ENCODE data around the gene CWC15.
"Not testable (repeated sequence)": the region's sequence is repeated elsewhere in the genome, so short reads cannot be mapped to it uniquely, and the experiment has no call there.

CWC15 gene

GRCh38 chr11:94948070-94948617, 25.2 kb downstream of the CWC15 start:
- no peak for DNase-seq (ENCODE audit: low read depth)

GRCh38 chr11:94946812-94947211, 26.5 kb downstream of the CWC15 start:
- DNase-seq (ENCODE audit: low read depth): no peak

- no peak for DNase-seq (ENCODE audit: low read depth)
Measured at GRCh38 chr11:94941131-94941530, 32.2 kb downstream of the CWC15 start.

GRCh38 chr11:94939346-94939745, 34.0 kb downstream of the CWC15 start:
- DNase-seq (ENCODE audit: low read depth): no peak

DNA sequence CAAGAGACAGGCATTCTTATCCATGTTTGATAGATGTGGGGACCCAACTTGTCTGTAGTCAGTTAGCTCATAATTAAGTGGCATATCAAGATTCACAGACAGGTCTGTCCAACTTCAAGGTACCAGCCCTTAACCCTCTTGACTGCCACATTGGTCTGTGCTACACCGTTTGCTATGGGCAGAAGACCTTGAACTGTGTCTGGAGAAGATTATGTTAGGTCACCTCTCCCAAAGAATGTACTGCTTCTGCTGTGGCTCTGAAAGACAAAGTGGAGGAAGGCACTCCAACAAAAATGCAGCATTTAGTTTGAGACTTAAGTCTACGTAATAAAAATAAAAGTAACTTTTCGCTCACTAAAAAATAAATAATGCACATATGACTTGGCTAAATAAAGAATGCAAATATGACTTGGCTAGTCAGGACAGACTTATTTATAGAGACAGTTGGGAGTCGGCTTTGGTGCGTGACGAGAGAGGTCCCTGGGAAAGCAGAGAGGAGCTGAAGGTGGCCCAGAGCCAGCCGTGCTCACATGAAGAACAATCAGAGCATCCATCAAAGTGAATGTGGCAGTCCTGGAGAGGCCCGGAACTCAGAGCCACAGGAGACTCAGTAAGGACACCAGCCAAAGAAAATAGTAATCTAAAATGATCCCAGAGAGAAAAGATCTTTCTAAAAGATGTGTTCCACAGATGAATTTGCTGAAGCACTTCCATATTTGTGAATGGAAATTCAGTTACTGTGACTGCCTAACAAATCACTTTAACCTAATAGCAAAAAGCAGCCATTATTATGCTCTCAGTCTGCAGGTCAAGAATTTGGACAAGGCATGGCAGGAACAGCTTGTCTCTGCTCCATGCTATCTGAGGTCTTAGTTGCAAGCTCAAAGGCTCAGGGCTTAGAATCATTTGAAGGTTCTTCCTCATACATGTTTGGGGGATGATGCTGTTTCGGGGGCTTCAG, 35.0 kb downstream of the CWC15 start:
- no peak for DNase-seq (ENCODE audit: low read depth)

- no peak for DNase-seq (ENCODE audit: low read depth)
Measured at GRCh38 chr11:94934846-94935245, 38.5 kb downstream of the CWC15 start.

- no peak for DNase-seq (ENCODE audit: low read depth)
Measured at GRCh38 chr11:94934362-94934761, 39.0 kb downstream of the CWC15 start.

DNA sequence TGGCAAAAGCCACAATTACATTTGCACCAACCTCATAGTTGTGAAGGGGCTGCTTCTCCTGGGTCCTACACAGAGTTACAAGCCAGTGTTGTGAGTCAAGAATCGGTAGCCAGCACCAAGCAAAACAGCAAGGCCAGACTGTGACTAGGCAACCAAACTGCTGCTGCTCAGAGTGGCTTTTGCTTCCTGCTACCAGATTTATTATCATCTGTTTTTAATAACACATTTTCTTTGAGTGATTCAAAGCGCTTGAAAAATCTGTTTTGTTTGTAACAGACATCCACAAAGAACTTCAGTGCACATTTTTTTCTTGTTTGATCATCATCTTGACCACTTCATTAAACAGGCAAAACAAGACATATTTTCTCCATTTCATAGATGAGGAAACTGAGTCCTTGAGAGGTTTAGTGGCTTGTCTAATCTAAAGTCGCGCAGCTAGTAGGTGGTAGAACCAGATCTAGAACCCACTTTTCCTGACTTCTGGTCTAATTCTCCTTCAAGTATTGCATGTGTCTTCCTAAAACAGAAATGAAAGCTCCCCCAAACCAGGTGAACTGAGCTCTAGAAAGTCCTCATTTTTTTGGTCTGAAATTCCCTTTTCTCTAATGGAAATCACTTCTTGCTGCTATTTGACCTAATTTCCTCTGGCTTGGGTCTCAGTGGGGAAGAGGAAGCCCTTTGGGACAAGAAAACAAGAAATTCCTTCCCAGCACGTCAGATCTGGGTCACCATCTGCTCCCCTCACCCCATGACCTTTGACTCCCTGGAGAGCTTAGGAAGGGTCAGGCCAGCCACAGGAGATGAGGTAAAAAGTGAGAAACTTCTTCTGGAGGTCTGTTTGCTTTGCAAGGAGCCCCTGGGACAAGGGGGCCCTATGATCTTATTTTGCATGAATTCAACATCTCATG, 39.9 kb downstream of the CWC15 start:
- no peak for DNase-seq (ENCODE audit: low read depth)

- DNase-seq (ENCODE audit: low read depth): no peak
Measured at GRCh38 chr11:94932503-94932902, 40.9 kb downstream of the CWC15 start.

DNA sequence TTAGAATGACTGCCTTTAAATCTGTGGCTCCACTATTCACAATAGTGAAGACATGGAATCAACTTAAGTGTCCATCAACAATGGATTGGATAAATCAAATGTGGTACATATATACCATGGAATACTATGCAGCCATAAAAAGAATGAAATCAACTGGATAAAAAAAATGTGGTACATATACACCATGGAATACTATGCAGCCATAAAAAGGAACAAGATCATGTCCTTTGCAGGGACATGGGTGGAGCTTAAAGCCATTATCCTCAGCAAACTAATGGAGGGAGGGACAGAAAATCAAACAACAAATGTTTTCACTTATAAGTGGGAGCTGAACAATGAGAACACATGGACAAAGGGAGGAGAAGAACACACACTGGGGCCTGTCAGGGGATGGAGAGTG, 41.3 kb downstream of the CWC15 start:
- DNase-seq (ENCODE audit: low read depth): not testable (repeated sequence)

- DNase-seq (ENCODE audit: low read depth): no peak
Measured at GRCh38 chr11:94928117-94928990, 45.0 kb downstream of the CWC15 start.

DNA sequence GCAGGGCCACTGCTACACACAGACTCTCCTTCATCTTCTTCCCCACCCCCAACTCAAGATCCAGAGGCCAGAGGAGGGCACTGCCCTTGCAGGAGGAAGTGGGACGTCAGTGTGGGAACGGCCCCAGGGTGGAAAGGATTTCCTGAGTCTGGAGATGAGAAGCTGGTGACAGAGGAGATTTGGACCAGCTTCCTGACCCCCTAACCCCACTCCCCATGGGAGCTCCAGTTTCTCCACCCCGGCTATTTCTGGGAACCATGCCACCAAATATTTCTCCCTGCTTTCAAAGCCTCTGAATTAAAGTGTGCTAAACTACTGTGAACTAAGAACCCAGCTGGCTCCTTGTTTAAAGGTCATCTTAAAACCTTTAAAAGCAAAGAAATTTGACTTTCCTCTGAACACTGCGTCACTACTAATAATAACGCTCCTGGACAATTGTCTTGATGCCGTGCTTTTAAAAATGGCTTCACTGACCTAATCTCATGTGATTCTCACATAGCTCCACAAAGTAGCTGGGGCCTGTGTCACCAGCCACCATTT, 46.6 kb downstream of the CWC15 start:
- DNase-seq (ENCODE audit: low read depth): no peak

DNA sequence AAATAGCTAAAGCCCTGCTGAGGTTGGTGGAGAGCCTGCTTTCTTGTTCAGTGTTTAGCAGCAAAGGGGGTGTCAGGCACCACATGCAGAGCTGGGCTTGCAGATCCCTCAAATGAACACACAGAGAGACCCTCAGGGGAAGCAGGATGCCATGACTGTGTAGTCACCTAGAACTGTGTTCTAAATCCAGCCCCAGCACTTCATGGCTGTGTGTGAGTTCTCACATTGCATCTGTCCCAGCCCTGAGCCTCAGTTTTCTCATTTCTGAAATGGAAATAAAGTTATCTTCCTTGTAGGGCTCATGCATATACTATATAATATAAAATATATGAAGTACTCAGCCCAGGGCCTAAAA, 47.1 kb downstream of the CWC15 start:
- DNase-seq (ENCODE audit: low read depth): no peak

- no peak for DNase-seq (ENCODE audit: low read depth)
Measured at GRCh38 chr11:94925422-94926270, 47.7 kb downstream of the CWC15 start.

DNA sequence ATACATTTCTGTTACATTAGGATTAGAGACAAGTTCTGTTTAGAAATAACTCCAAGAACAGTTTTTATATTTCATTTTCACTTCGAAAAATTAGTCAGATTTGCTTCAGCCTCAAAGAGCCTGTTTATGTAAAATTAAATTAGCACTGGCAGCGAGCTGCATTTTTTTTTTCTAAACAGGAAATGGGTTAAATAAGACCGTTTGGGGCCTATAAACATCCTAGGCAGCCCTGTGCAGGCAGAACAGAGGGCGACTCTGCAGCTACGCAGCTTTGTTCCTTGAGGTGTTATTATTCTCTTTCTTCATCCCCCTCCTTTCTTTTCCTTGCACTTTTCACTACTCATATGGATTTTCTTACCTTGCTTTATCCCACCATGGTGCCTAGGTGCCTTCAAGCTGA, 48.7 kb downstream of the CWC15 start:
- DNase-seq (ENCODE audit: low read depth): no peak

DNA sequence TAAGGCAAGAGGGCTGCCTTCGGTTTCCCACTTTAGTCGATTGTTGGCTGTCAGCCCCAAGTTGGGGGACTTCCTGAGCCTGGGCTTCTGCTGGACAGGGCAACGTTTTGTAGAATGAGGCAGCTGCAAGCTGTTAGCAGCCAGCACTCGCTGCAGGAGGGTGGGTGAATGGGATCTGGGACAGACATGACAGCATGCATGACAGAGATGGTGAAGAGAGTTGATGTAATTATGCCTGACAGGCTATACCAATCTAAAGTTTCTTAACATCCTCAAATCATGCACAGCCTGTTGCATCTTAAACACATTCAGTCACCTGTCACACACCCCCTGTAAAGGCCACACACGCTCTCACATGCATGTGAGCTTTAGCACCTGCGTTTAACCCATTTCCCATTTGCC, 49.2 kb downstream of the CWC15 start:
- DNase-seq (ENCODE audit: low read depth): no peak

GRCh38 chr11:94923004-94923334, 50.4 kb downstream of the CWC15 start:
- DNase-seq (ENCODE audit: low read depth): no peak

DNA sequence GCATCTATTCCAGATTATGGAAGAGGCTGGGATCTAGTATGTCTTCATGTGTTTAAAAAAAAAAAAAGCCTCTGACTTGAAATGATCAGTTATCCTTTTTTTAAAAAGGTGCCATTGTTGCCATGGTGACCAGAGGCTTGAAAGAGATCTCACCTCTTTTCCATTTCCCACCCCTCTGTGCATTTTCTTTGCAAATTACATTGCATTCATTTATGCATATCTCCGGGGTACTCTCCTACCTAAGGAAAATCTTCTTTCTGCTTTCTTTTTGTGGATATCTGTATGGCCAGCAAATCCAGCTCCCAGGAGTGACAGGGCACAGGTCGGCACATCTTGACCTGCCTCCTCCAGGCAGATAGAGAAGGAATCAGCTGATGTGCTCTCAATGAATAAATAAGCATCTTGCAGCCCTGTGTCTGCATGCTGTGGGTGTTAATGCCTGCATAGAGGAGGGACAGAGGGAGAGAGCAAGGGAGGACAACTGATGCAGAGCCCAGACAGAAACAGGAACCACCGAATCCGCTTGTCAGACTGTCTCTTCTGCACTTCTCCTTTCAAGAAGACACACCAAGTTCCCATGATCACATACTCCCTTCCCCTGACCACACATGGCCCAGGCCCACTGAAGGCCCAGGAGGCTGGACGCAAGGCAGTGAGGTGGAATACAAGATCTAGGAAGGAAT, 50.9 kb downstream of the CWC15 start:
- no peak for DNase-seq (ENCODE audit: low read depth)

- no peak for DNase-seq (ENCODE audit: low read depth)
Measured at GRCh38 chr11:94920311-94920710, 53.0 kb downstream of the CWC15 start.
